Breast epithelium (tissue), 4 donors: Measurements from ENCODE around the gene FNDC3A. TPM values are rescaled to one million over a fixed set of nuclear protein-coding genes. Genes with fewer than 3 reads are reported as not detected.

Experiments used
- DNase-seq, 2 donors: peaks; one replicate each; pipeline ENCODE4 v3.0.0-alpha.2; 2019; ENCODE audit warnings: low spot score in 2 of 2
- H3K27ac ChIP-seq, 2 donors: fragments of 200-600 bp; sonication (generic) in 1 of 2; one replicate each; pipeline ENCODE4 v1.5.1; 2016 to 2019; ENCODE audit warnings: mild to moderate bottlenecking in 1 of 2
- H3K27me3 ChIP-seq, 2 donors: fragments of 200-600 bp; sonication (generic) in 1 of 2; one replicate each; pipeline versions ENCODE4 v1.5.1 to v1.6.0; 2017 to 2019; ENCODE audit warnings: control low read depth in 1 of 2, mild to moderate bottlenecking in 1 of 2
- H3K36me3 ChIP-seq: fragments of 200-600 bp; one replicate; pipeline ENCODE4 v1.5.1; 2019
- H3K4me1 ChIP-seq, 2 donors: fragments of 200-600 bp; sonication (generic); one replicate each; pipeline ENCODE4 v1.5.1; 2016 to 2019; ENCODE audit warnings: control low read depth in 1 of 2
- H3K4me3 ChIP-seq, 3 donors: fragments of 200-600 bp; sonication (generic); 1 replicate in 2 of 3; 2 replicates in 1 of 3; pipeline ENCODE4 v1.5.1; 2016 to 2019; ENCODE audit warnings: mild to moderate bottlenecking in 3 of 3, moderate library complexity in 2 of 3
- H3K9me3 ChIP-seq, 2 donors: fragments of 200-600 bp; sonication (generic) in 1 of 2; one replicate each; pipeline ENCODE4 v1.5.1; 2016 to 2019; ENCODE audit warnings: control low read depth in 1 of 2
- CTCF ChIP-seq, 3 donors: fragments of 450-650 bp; IDR thresholded peaks; one replicate each; pipeline ENCODE4 v1.5.1; 2016 to 2017; ENCODE audit warnings: antibody characterized with exemption in 3 of 3, mild to moderate bottlenecking in 3 of 3, moderate library complexity in 3 of 3
- POLR2A ChIP-seq: fragments of 450-650 bp; IDR thresholded peaks from one replicate; pipeline ENCODE4 v1.6.1; 2016; ENCODE audit warnings: antibody characterized with exemption, mild to moderate bottlenecking, moderate library complexity
- POLR2AphosphoS5 ChIP-seq, 3 donors: sonication (generic); formaldehyde crosslinking; IDR thresholded peaks; one replicate each; pipeline ENCODE4 v1.6.1; 2017; ENCODE audit warnings: antibody characterized with exemption in 3 of 3
- intact Hi-C: fragments of 100-400 bp; cut with DNase I; formaldehyde crosslinking; loops from one replicate; pipeline ENCODE4 v1.15.1; 2023; ENCODE audit warnings: low total_unique reads
- total RNA-seq, 3 donors: library from RNA; depleted of rRNA; stranded (reverse); fragments of >200 nt; gene quantifications; one replicate each; pipeline ENCODE4 v1.1.0, GENCODE V29; 2016

FNDC3A gene
- total RNA-seq, 3 donors from 2014 or later: 45.3 to 85.8 (median 57.7) TPM

- TF ChIP-seq CTCF (IDR thresholded peaks at IDR 0.05) (peak in 1 of 3 donors; percentile 11), POLR2A (no peak)
- peaks cover 0 to 47% of the 10 kb centered on the region in 2 donors for H3K27me3 ChIP-seq
Observed at GRCh38 chr13:49220036-49220855, 244.5 kb downstream of the FNDC3A start, which contains the start of gene MLNR. TSS of gene MLNR (plus strand) at chr13:49220338. CDS start at chr13:49220338, 0 bp downstream.

GRCh38 chr13:49220856-49221589 lies 245.3 kb downstream of the FNDC3A start:
- no peak for DNase-seq
- Histone ChIP-seq H3K4me1 (no peaks in the 10 kb centered on the region), H3K4me3 (peak overlapping the region; percentile 29 to 77 (median 49)), H3K36me3 (no peaks in the 10 kb centered on the region), H3K27ac (no peak overlapping the region), H3K9me3 (no peaks in the 10 kb centered on the region), H3K27me3 (peaks cover 0 to 47% of the 10 kb centered on the region in 2 donors)
- TF ChIP-seq POLR2A: no peak
- TF ChIP-seq POLR2AphosphoS5 (IDR thresholded peaks at IDR 0.05): no peak
- no peak for TF ChIP-seq CTCF (IDR thresholded peaks at IDR 0.05)
- intact Hi-C loops: no loop called here

More at GRCh38 chr13:49220036-49220855, 244.5 kb downstream of the FNDC3A start, which contains the start of gene MLNR:
- intact Hi-C loops: no loop called here
- Histone ChIP-seq H3K36me3 (no peaks in the 10 kb centered on the region), H3K27ac (no peak within 1 kb of the TSS), H3K9me3 (no peaks in the 10 kb centered on the region), H3K4me3 (peak within 1 kb of the TSS; percentile 29 to 77 (median 49)), H3K4me1 (no peaks in the 10 kb centered on the region)
- no peak for DNase-seq

GRCh38 chr13:49221590-49221965 lies 245.9 kb downstream of the FNDC3A start:
- Histone ChIP-seq H3K36me3 (no peaks in the 10 kb centered on the region), H3K27ac (no peak overlapping the region), H3K9me3 (no peaks in the 10 kb centered on the region), H3K4me1 (no peaks in the 10 kb centered on the region), H3K4me3 (no peak overlapping the region), H3K27me3 (peaks cover 0 to 47% of the 10 kb centered on the region in 2 donors)
- no peak for DNase-seq
- TF ChIP-seq POLR2AphosphoS5 (IDR thresholded peaks at IDR 0.05): no peak
- TF ChIP-seq POLR2A: no peak
- no peak for TF ChIP-seq CTCF (IDR thresholded peaks at IDR 0.05)
- intact Hi-C loops: no loop called here

GRCh38 chr13:49225223-49226042 lies 249.7 kb downstream of the FNDC3A start:
- H3K27ac ChIP-seq: no peak overlapping the region
- TF ChIP-seq CTCF (IDR thresholded peaks at IDR 0.05) (no peak), POLR2AphosphoS5 (IDR thresholded peaks at IDR 0.05) (peak in 1 of 3 donors; percentile 17), POLR2A (no peak)
- DNase-seq: no peak

More at GRCh38 chr13:49225223-49226042, 249.7 kb downstream of the FNDC3A start:
- no peaks in the 10 kb centered on the region for H3K9me3 ChIP-seq
- intact Hi-C loops: no loop called here
- H3K4me1 ChIP-seq: no peaks in the 10 kb centered on the region
- H3K27me3 ChIP-seq: peaks cover 0 to 17% of the 10 kb centered on the region in 2 donors
- H3K4me3 ChIP-seq: no peak overlapping the region
- no peaks in the 10 kb centered on the region for H3K36me3 ChIP-seq
